HG03469 (cell line): Measurements from ENCODE around the gene EFCAB11.

Experiments used
- ATAC-seq: cut with Tn5 transposase; IDR thresholded peaks from one replicate; pipeline ENCODE4 v1.9.1; 2021; ENCODE audit warnings: mild to moderate bottlenecking, moderate library complexity, moderate number of reproducible peaks; ENCODE audit not compliant: unreplicated experiment

EFCAB11 gene, protein sequence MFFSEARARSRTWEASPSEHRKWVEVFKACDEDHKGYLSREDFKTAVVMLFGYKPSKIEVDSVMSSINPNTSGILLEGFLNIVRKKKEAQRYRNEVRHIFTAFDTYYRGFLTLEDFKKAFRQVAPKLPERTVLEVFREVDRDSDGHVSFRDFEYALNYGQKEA

DNA sequence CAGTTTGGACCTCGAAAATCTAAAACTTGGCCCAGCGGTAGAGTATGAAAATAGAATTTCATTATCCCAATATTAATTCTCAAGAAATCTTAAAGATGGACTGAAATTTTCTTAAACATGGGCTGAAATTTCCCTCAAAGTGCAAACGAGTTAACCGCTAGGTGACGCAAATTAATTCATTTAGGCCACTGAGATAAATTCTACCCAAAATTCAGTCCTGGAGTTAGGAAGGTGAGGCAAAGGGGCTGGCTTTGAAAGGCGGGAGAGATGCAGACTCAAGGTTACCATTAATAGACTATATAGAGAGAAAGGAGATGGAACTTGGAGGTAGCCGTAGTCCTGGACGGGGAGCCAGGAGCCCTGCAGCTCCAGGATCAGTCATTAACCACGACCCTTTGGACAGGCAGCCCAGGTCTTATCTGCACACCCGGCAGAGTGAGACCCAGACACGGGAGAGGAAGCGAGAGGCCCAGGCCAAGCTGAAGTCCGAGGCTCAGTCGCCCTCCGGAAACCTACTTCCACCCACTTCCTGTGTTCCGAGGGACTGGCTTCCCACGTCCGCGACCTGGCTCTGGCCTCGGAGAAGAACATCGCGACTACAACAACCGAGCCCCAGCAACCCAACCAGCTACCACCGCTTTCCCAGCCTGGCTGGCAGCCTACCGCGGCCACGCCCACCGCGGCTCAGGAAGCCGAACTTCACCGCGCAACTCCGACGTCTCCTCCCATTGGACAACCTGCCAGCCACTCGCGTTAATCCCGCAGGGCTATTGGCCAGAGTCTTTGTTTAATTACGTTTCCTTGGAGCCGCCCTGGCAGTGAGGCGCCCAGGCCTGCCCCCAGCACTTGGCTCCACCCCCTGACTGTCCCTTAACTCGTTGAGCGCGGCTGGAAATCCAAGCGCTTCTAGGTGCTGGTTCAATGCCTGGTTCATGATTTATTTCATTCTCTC lies at the start of gene EFCAB11:
Gene EFCAB11, minus strand, starts transcription at position 661 of the 952 bp plus-strand sequence. Its CDS starts 70 bp downstream, at position 591.
- peak; percentile 80 for ATAC-seq

DNA sequence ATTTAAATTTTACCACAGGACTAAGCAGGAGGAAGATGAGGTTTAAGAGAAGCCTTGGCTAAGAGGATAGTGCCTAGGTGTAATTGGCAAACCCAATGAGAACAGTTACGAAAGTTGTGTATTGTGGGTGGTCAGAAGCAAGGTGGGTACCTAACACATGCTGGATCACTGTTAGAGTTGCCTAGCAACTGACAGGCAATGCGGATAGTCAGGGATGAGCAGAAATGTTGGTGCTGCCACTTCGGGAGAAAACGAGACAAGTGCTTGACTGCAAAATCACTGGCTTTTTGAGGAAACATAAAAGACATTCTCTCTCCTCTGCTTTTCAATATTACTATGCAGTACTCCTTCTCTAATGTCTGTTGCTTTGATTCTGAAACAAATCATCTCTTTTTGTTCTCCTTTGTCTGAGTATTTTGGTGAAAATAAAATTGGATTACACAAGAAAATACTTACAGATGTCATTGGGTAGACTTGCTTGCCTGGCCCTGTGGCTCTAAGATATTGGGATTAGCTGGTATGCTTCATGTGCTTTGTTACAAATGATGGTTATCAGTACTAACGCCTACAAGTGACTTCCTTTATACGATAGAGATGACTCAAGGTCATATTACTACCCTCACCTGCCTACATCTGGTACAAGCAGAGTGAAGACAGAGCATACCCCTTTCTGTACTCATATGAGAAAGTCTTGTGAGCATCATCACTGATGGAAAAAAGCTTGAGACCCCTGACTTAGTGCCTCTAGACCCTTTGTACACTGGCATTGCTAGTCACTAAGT lies 49.2 kb upstream of the EFCAB11 start:
- ATAC-seq, result no peak

DNA sequence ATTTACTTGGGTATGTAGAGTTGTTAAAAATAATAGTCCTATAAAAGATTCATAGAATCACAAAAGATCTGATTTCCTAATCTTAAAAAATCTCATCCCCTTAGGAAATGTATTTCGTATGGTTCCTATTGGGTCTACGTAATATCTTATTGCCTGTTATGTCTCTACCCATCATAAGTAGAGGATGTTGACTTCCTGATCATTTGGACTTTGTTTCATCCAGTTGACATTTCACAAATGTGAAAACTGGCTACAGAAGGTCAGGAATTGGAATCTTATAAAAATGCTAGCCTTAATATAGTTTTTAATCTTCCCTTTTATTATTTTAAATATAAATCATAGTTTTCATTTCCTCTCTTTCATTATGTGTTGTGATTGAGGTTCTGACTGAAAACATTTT lies 46.4 kb upstream of the EFCAB11 start:
- no peak for ATAC-seq

DNA sequence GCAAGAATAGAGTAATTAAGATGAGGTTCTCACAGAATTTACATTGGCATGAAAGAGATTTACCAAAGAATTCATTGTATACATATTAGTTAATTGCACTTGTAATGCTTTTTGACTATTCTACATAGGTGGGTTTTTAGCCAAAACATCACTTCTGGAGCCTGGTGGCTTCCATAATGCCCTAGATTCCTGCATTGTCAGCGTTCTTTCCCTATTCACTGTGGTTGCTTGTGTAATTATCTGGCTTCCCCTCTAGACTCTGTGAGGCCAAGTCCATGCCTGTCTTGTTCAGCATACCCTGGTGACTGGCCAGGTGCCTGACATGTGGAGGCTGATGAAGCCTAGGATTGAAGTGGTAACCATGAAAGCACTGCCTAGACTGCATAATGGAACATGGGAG lies 42.4 kb upstream of the EFCAB11 start:
- no peak for ATAC-seq

DNA sequence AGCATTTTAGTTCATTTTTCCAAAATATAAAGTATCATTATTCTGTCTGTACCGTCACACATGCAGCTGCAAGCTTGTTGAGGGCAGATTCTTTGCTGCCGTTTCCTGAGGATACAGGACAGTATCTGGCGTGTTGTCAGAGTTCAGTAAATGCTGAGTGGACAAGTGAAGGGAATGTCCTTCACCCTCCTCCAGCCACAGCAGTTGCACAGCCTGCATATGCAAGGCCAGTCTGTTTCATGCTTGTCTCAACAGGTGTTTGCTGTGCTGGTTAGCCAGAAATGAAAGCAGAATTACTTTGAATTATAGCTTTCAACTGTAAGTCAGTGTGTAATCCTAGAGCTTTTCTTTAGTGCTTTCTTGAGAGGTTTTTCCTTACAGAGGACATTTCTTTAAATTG lies 37.7 kb upstream of the EFCAB11 start:
- ATAC-seq, result no peak

DNA sequence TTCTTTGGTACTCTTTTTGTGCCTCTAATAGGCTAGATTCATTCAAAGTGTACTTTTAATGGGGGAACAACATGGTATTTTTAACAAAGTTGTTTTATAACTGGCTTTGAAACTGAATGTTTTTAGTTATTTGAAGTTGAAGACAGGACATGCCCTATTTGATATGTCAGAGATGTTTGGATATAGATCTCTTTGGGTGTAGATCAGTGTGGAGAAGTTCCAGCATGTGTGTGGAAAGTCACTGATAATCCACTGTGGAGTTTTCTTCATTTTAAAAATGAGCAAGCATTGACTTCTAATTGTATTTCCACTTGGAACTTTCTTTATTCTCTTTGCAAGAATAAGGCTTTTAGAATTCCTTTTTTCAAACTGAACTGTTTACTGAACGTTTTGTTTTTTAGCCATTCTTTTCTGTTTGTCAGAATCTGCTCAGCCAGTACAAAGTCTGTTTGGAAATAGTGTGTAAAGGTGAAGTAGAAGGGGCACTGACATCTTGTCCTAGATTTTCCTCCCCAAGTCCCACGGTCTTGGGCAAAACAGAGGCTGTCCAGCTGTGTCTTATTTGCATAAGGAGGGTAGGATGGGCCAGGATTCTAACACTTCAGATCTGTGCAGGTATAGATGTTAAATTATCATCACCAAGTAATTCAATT lies 36.2 kb upstream of the EFCAB11 start:
- ATAC-seq, result no peak

DNA sequence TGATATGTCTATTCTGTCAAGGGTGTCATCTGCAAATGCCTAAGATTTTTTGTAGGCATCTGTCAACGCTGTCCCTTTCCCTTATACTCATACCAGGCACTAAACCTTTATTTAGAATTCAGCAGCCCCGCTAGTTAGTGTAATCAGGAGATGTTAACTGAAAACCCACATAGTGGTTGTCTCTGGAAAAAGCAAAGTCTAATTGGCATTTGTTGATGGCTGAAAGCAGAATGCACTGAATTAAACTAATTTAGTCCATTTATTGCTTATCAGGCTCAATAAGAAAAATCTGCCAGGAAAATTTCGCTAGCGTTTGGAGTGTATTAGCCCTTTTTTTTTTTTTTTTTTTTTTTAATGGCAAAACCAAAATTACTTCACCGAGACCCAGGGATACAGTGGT lies 35.7 kb upstream of the EFCAB11 start:
- no peak for ATAC-seq

DNA sequence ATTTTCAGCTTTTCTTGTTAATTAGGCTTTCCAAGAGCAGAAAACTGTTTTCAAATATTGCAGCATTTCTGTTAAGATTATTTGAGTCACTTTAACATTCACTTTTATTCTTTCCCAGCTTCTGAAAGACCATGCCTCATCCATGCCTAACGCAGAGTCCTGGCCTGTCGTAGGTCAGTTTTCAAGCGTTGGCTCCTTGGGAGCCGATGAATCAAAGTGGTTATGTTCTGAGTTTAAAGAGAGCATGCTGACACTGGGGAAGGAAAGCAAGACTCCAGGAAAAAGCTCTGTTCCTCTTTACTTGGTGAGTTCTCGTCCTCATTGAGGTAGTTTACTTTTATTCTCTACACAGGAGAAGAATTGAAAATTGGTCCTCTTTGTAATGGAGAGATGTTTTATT lies 34.3 kb upstream of the EFCAB11 start:
- no peak for ATAC-seq

DNA sequence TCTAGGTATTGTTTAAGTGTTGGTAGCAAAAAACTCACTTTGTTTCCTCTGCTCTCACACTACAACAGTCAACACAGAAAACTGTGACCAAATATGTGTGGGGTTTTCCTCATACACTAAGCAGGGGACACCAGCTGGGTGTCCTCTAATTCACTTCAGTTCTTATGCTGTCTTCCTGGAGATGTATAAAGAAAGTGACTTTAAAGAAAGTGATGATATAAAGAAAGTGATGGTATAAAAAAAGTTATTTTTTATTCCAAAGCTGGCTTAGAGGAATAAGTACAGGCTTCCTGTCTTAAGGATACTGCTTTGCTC lies 32.6 kb upstream of the EFCAB11 start:
- no peak for ATAC-seq

DNA sequence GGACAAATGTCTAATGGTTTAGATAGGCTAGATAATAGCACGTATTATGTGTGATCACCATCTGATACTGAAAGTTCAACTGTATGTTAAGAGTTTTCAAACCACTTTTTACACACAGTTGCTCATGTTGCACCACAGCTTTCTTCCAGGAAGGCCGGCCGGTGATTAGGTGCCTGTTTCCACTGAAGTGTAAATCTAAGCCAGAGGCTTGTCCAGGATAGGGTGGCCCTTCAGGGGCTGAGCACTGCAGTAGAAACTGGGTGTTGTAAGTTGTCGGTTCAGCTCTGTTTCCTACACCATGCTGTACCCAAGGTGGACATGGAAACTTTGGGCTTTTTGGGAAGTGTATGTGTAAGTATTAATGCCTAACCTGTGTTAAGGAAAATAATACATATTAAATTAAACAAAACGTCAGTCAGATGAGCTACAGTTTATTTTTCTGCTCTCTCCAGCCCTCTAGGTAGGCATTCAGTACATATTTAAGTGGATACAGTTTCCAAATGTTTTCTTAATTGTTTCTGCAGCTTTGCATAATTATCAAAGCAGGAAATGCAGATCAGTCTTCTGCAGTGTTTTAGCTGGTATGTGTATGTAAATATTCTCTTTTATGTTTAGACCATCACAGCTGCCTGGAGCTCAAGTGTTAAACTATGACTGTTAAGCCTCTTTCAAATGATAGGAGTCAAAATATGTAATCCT lies 32.1 kb upstream of the EFCAB11 start:
- no peak for ATAC-seq

DNA sequence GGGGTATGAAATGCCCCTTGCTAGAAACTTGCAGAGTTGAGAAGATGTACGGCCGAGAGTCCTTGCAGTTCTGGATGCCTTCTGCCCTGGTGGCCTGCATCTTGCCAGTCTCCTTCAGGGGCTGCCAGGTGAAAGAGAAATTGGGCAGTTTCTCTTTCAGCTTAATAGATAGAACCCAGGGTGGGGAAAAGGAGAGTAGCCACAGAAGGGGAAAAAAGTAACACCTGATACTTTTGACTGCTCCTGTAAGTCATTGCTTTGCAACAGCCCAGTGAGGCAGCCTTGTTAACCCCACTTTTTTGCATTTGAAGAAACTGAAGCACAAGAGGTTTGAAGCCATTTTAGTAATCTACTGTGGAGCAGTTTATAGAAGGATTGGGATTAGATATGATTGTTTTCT lies 28.8 kb upstream of the EFCAB11 start:
- no peak for ATAC-seq

DNA sequence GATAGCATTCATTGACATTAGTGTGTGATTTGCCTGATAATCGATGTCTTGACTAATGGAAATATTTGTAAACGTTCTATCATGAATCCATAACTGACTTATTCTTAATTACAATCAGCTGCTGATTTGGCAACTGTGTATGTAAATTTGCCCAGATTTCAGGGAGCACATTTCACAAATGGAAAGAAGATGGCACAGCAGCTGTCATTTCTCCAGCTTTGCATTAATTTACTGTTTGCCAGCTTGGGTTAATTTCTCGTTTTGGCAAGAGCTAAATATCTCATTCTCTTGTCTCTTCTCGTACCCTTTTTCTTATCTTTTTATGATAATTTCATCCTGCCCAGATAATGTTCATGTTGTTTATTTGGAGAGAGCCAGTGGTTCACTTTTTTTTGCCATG lies 24.1 kb upstream of the EFCAB11 start:
- ATAC-seq, result no peak

DNA sequence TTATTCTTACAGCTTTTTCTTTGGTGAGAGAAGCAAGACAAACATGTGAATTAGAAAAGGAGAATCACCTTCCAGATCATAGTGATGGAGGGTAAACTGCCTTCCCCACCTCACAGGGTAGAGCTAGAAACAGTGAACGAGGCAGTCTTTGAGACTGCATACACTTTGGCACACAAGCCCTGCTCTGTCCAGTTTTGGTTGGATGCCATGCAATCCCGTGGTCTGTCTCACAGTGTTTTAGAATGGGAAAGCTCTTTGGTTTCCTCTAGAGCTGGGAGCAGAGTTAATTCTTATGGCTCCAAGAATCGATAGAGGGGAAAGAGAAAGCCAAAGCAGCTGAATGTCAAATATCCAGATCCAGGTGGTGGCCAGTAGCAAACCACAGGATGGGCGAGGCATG lies 23.1 kb upstream of the EFCAB11 start:
- no peak for ATAC-seq

DNA sequence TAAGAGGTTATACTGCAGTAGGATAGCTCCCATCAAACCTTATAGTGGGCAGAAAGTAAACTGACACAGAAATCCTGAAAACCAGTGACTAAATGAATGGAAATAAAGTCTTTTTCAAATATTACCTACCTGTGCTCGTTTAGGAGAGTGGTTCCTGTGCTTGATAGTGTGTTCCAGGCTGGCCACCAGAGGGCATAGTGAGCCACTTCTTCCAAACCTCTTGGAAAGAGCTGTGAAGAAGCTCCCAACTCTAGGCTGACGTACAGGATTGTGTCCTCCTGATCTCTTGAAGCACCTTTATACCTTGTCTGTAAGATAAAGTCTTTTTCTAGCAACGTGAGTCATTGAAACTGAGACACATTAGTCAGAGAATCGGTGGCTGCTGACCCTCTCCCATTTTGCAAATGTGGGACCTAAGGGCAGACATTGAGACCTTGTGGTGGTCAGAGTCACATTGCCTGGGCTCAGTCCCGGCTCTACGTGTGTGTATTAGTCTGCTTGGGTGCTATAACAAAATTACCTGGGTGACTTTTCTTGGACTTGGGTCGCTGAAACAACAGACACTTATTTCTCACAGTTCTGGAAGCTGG lies 18.8 kb upstream of the EFCAB11 start:
- ATAC-seq, result no peak

DNA sequence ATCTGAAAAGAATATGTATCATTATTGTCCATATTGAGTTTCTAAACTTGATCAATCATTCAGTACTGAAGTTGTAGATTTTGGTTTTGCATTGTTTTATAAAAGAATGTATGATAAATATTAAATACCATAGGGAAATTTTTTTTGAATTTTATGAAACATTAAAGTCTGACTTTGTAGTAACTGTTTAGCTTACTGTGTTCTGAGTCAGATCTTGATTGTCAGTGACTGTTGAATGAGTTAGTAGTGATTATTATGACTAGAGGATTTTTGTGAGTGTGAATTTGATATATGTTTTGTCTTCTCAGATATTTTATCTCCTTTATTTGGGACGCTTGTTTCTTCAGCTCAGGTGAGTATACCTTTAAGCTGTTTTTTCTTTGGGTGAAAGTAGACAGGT lies 11.3 kb upstream of the EFCAB11 start:
- ATAC-seq, result no peak

DNA sequence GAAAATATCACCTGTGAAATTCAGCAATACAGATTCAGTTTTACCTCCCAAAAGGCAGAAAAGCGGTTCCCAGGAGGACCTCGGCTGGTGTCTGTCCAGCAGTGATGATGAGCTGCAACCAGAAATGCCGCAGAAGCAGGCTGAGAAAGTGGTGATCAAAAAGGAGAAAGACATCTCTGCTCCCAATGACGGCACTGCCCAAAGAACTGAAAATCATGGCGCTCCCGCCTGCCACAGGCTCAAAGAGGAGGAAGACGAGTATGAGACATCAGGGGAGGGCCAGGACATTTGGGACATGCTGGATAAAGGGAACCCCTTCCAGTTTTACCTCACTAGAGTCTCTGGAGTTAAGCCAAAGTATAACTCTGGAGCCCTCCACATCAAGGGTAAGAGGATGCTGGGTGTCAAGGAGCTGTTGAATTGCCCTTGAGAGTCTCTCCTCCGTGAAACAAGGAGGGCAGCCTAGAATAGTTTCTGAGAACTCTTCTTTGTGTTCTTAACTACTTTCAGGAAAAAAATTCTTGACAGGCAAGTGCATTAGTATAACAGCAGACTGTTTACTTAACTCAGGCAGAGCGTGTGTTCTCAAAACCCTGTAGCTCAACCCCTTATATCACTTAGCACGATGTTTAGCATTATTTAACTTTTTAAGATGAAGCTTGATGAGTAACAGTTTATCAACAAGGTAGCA lies 8.9 kb upstream of the EFCAB11 start:
- no peak for ATAC-seq

DNA sequence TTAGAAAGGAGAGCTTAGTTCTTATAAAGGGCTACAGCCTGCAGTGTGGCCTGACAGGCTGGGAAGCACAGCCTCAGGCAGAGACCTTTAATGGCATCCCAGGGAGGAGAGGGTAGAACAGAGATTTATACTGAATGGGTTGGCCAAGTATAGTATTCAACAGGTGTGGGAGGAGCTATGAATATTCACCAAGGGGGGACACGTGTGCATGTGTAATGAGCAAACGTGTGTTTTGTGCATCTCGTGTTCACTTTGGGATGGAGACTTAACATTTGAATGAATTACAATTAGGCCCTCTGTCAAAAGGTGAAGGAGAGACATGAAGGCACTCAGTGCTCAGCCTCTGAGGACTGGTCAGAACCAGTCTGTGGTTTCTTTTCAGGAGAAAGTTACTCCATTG lies 6.4 kb upstream of the EFCAB11 start:
- ATAC-seq, result no peak

DNA sequence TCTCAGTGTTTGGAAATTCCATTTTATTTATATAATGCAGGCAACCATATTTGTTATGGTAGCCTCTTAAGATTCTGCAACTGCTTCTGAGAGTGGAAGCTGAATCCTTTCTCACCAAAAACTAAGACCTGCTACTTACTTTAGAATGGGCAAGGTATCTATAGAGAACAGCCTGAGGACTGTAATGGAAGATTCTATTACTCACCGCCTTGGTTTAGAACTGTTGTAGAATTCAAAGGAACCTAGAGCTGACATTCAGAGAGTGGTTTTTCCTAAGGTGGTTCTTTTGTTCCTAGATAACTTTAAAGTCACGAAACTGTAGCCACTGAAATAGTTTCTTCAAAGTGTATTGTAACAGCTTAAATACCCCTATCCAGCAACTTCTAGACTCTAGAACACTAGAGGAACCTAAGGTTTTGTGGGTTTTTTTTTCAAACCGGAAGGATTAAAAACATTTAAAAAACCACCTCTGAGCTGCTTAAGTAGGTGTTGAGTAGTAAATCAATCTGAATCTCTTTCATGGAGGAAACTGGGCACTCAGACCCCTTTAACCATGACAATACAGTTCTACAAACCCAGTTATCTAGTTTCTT lies 5.4 kb upstream of the EFCAB11 start:
- no peak for ATAC-seq

DNA sequence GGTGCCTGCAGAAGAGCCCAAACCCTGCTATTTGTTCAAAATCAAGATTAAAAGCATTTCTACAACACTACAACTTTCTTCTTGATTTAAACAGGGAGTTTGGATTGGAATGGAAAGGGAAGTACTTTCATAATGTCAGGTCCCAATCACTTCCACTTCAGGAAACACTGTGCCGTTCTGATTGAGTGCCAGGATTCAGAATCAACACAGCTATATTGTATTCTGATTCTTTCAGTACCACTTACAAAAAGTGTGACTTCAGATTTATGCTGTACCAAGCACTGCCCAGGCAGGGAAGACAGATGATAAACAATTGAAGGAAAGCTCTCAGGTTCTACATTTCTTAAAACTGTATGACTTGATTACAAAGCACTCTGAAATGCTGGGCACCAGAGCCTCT lies 4.4 kb upstream of the EFCAB11 start:
- ATAC-seq, result no peak
